ENCODE data around the gene SIGMAR1.

DNA sequence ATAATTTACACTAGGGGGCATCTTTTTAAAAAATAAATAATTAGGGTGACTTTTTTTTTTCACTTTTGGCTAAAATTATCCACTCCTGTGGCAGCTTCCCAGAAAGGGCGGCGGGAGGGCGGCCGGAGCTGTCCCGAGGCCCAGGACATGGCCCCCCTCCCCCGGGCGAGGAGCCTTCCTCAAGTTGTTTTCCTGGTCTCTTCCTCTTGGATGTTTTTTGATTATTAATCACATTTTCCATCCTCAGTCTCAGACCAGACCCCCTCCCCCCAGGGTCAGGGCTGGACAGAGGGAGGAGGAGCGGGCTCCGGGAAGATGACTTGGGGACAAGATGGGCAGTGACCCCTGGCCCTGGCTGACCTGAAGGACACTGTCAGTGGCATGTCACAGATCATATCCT lies 43.4 kb downstream of the SIGMAR1 start:
- TF ChIP-seq, protein P1, sequence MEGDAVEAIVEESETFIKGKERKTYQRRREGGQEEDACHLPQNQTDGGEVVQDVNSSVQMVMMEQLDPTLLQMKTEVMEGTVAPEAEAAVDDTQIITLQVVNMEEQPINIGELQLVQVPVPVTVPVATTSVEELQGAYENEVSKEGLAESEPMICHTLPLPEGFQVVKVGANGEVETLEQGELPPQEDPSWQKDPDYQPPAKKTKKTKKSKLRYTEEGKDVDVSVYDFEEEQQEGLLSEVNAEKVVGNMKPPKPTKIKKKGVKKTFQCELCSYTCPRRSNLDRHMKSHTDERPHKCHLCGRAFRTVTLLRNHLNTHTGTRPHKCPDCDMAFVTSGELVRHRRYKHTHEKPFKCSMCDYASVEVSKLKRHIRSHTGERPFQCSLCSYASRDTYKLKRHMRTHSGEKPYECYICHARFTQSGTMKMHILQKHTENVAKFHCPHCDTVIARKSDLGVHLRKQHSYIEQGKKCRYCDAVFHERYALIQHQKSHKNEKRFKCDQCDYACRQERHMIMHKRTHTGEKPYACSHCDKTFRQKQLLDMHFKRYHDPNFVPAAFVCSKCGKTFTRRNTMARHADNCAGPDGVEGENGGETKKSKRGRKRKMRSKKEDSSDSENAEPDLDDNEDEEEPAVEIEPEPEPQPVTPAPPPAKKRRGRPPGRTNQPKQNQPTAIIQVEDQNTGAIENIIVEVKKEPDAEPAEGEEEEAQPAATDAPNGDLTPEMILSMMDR (IDR thresholded peaks at IDR 0.05) = no peak
- TF ChIP-seq POLR2A (IDR thresholded peaks at IDR 0.05) = no peak
- TF ChIP-seq POLR2AphosphoS5 (IDR thresholded peaks at IDR 0.05) = no peak

All from upper lobe of left lung (tissue), 4 donors.